ENCODE results near the gene LRRC71.

LRRC71 gene

DNA sequence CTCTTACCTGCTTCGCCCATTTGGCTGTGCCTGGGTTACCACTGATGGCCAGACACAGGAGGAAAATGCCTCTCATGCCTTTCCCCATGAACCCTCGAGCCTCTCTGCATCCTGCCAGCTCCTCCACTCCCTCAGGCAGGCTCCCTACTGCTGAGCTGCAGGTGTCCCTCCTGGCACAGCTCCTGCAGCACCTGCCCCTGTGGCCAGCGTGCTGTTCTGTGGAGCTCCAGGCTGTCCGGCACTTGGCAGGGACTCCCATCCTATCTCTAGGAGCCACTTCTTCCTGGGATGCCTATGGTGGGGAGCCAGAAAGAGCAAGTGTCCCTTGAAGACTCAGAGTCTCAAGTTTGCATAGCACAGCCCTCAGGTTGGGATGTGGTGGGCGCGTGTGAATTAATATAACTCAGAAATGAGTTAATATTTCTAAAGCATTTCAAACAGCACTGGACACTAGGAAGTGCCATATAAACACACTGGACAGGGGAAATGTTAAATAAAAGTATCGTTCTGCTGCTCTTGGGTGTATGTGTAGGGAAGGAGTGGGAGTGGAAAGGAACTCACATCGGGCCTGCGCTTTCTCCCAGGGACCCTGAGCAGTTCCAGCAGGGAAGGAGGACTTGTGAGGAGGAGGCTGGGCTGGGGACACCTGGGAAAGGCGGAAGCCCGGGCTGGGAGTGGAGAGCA lies 2.7 kb downstream of the LRRC71 start:
- Histone ChIP-seq H3K4me3 (ENCODE audit: low read length) (no peak overlapping the region), H3K27ac (ENCODE audit: low read length) (no peak overlapping the region), H3K9me3 (ENCODE audit: insufficient read depth, low read length) (no peaks in the 10 kb centered on the region), H3K79me2 (ENCODE audit: low read length) (no peaks in the 10 kb centered on the region), H2AFZ (ENCODE audit: low read depth, low read length) (no peak overlapping the region), H3K36me3 (replicated peaks; ENCODE audit: low read depth, low read length) (no peaks in the 10 kb centered on the region), H4K20me1 (ENCODE audit: insufficient read depth, low read length) (no peaks in the 10 kb centered on the region), H3K4me2 (ENCODE audit: low read length) (no peak overlapping the region), H3K27me3 (ENCODE audit: low read depth, low read length) (peaks cover 40% of the 10 kb centered on the region), H3K4me1 (ENCODE audit: low read length) (no peaks in the 10 kb centered on the region), H3K9ac (ENCODE audit: low read length) (no peak overlapping the region)
- TF ChIP-seq EZH2phosphoT487 (IDR thresholded peaks at IDR 0.05; ENCODE audit: low read depth) (no peak), CTCF (IDR thresholded peaks at IDR 0.05; ENCODE audit: low read depth, low read length) (no peak)

DNA sequence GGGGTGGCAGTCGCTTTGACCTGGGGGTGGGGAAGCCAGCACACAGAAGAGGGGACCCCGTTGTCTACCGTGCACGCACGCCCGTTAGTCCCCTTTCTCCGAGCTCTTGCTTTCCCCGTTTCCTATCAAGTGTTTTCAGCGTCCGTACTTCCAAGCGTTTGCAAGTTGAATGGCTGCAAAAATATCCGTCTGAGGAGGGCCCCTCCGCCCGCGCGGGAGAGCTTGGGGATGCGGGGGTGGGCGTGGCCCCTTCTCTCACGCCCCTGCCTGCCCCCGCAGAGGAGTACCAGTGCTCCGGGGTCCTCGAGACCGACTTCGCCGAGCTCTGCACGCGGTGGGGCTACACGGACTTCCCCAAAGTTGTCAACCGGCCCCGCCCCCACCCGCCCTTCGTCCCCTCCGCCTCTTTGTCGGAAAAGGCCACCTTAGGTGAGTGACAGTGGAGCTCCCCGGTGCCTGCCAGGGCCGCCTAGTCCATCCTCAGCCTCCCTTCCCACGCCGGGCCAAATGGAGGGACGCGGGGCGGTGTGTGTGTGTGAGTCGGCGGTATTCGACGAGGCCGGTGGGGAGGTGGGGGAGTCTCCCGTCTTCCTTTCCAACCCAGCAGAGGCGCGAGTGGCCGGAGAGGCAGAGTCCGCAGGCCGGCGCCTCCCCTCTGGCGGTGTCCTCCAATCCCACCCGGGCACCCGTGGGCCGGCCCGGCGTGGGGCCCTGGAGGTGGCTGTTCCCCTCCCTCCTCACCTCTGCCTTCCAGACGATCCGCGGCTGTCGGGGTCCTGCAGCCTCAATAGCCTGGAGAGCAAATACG lies 3.4 kb downstream of the LRRC71 start:
- no peak overlapping the region for H3K9ac ChIP-seq (ENCODE audit: low read length)
- H2AFZ ChIP-seq (ENCODE audit: low read depth, low read length), result no peak overlapping the region
- no peak overlapping the region for H3K4me2 ChIP-seq (ENCODE audit: low read length)
- no peak for TF ChIP-seq EZH2phosphoT487 (IDR thresholded peaks at IDR 0.05; ENCODE audit: low read depth)
- no peak for TF ChIP-seq CTCF (IDR thresholded peaks at IDR 0.05; ENCODE audit: low read depth, low read length)
- peaks cover 38% of the 10 kb centered on the region for H3K27me3 ChIP-seq (ENCODE audit: low read depth, low read length)
- no peaks in the 10 kb centered on the region for H3K9me3 ChIP-seq (ENCODE audit: insufficient read depth, low read length)
- no peak overlapping the region for H3K4me3 ChIP-seq (ENCODE audit: low read length)
- H3K27ac ChIP-seq (ENCODE audit: low read length), result no peak overlapping the region
- no peaks in the 10 kb centered on the region for H3K4me1 ChIP-seq (ENCODE audit: low read length)
- H4K20me1 ChIP-seq (ENCODE audit: insufficient read depth, low read length), result no peaks in the 10 kb centered on the region
- no peaks in the 10 kb centered on the region for H3K36me3 ChIP-seq (replicated peaks; ENCODE audit: low read depth, low read length)
- H3K79me2 ChIP-seq (ENCODE audit: low read length), result no peaks in the 10 kb centered on the region

DNA sequence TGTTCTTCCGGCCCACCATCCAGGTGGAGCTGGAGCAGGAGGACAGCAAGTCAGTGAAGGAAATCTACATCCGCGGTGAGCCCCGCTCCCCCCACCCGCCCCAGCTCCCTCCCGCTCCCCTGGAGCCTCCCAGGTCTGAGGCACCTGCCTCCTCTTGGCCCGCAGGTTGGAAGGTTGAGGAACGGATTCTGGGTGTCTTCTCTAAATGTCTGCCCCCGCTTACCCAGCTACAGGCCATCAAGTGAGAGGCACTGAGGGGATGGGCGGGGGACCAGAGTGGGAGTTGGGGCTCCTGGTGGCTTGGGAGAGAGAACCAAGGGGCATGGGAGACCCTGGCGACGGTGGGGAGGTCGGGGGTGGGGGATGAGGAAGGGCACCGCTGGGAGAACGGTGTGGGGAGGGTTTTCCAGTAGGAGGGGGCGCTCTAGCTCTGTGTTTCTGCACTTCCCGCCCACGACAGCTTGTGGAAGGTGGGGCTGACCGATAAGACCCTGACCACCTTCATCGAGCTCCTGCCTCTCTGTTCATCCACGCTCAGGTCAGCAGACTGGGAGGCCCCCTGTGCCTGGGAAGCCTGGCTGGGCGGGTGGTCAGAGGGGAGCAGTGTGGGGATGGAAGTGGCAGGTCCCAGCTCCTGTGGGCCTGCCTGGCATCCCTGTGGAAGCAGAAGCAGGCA lies 4.2 kb downstream of the LRRC71 start:
- no peaks in the 10 kb centered on the region for H3K36me3 ChIP-seq (replicated peaks; ENCODE audit: low read depth, low read length)
- TF ChIP-seq CTCF (IDR thresholded peaks at IDR 0.05; ENCODE audit: low read depth, low read length) (no peak), EZH2phosphoT487 (IDR thresholded peaks at IDR 0.05; ENCODE audit: low read depth) (no peak)
- H3K27ac ChIP-seq (ENCODE audit: low read length), result no peak overlapping the region
- H4K20me1 ChIP-seq (ENCODE audit: insufficient read depth, low read length), result no peaks in the 10 kb centered on the region
- H3K79me2 ChIP-seq (ENCODE audit: low read length), result no peaks in the 10 kb centered on the region
- no peaks in the 10 kb centered on the region for H3K4me1 ChIP-seq (ENCODE audit: low read length)
- H3K4me2 ChIP-seq (ENCODE audit: low read length), result no peak overlapping the region
- no peaks in the 10 kb centered on the region for H3K9me3 ChIP-seq (ENCODE audit: insufficient read depth, low read length)
- no peak overlapping the region for H2AFZ ChIP-seq (ENCODE audit: low read depth, low read length)
- H3K27me3 ChIP-seq (ENCODE audit: low read depth, low read length), result peaks cover 43% of the 10 kb centered on the region
- no peak overlapping the region for H3K9ac ChIP-seq (ENCODE audit: low read length)
- H3K4me3 ChIP-seq (ENCODE audit: low read length), result no peak overlapping the region
